ENCODE measurements around the gene SPRR2F.

The SPRR2F gene

GRCh38 chr1:153072806-153073726 lies 40.2 kb downstream of the SPRR2F start:
- DNase-seq = no peak

- no peak for DNase-seq
These were observed 41.8 kb downstream of the SPRR2F start, which contains the start of gene SPRR2B for GRCh38 chr1:153071511-153071910. Gene SPRR2B (minus strand): TSS chr1:153071611. CDS start chr1:153070839, 772 bp downstream.

GRCh38 chr1:153070243-153070642 lies 43.1 kb downstream of the SPRR2F start:
- DNase-seq = no peak
